ENCODE data around the gene CDH6. TPM values are rescaled to one million over a fixed set of nuclear protein-coding genes. Genes with fewer than 3 reads are reported as not detected.

CDH6 gene
- total and polyA plus RNA-seq, 10 donors, result 0.11 to 2.7 (median 0.60) TPM

GRCh38 chr5:31194892-31195555 lies 1.5 kb downstream of the CDH6 start:
- peaks cover 0 to 20% (median 7%) of the 10 kb centered on the region in 6 donors for H3K4me1 ChIP-seq
- intact Hi-C loops (cut with DNase I; ENCODE audit: low total_unique reads), result no loop called here
- no peak for DNase-seq
- peaks cover 0 to 64% (median 36%) of the 10 kb centered on the region in 7 donors for H3K27me3 ChIP-seq (replicated peaks in 1 of 7)
- no peak for TF ChIP-seq POLR2A (IDR thresholded peaks at IDR 0.05)
- TF ChIP-seq CTCF (IDR thresholded peaks at IDR 0.05 in 8 of 11, conservative IDR thresholded peaks at IDR 0.05 in 3 of 11), result no peak
- TF ChIP-seq POLR2AphosphoS5 (IDR thresholded peaks at IDR 0.05), result no peak
- peak overlapping the region in 4 of 8 donors; percentile 23 to 54 (median 34) for H3K4me3 ChIP-seq
- H3K27ac ChIP-seq, result no peak overlapping the region
- no peaks in the 10 kb centered on the region for H3K9me3 ChIP-seq
- H3K36me3 ChIP-seq, result no peaks in the 10 kb centered on the region
- WGBS, 5 donors, result 32 to 45% (median 38%) methylated on average over 5 of the region's 5 CpGs

GRCh38 chr5:31196309-31196708 lies 2.8 kb downstream of the CDH6 start:
- 21 to 50% (median 43%) methylated on average over 2 of the region's 2 CpGs for WGBS, 5 donors
- no peak for TF ChIP-seq POLR2AphosphoS5 (IDR thresholded peaks at IDR 0.05)
- no peak for TF ChIP-seq CTCF (IDR thresholded peaks at IDR 0.05 in 8 of 11, conservative IDR thresholded peaks at IDR 0.05 in 3 of 11)
- no peak for TF ChIP-seq POLR2A (IDR thresholded peaks at IDR 0.05)
- Histone ChIP-seq H3K4me3 (no peak overlapping the region), H3K4me1 (peaks cover 0 to 20% (median 7%) of the 10 kb centered on the region in 6 donors), H3K36me3 (no peaks in the 10 kb centered on the region), H3K27ac (no peak overlapping the region), H3K27me3 (replicated peaks in 1 of 7) (peaks cover 0 to 59% (median 36%) of the 10 kb centered on the region in 7 donors), H3K9me3 (no peaks in the 10 kb centered on the region)
- intact Hi-C loops (cut with DNase I; ENCODE audit: low total_unique reads), result no loop called here
- no peak for DNase-seq

- Histone ChIP-seq H3K4me3 (no peak overlapping the region), H3K27ac (no peak overlapping the region), H3K27me3 (replicated peaks in 1 of 7) (peaks cover 0 to 53% (median 36%) of the 10 kb centered on the region in 7 donors), H3K36me3 (no peaks in the 10 kb centered on the region), H3K9me3 (no peaks in the 10 kb centered on the region), H3K4me1 (peaks cover 0 to 20% (median 7%) of the 10 kb centered on the region in 6 donors)
- DNase-seq, result no peak
- TF ChIP-seq CTCF (IDR thresholded peaks at IDR 0.05 in 8 of 11, conservative IDR thresholded peaks at IDR 0.05 in 3 of 11) (no peak), POLR2A (IDR thresholded peaks at IDR 0.05) (no peak), POLR2AphosphoS5 (IDR thresholded peaks at IDR 0.05) (no peak)
- WGBS, 5 donors, result 23 to 58% (median 31%) methylated on average over 1 of the region's 1 CpG
- intact Hi-C loops (cut with DNase I; ENCODE audit: low total_unique reads), result no loop called here
These were observed 3.7 kb downstream of the CDH6 start for GRCh38 chr5:31197183-31197582.

- Histone ChIP-seq H3K27me3 (replicated peaks in 1 of 7) (no peaks in the 10 kb centered on the region), H3K27ac (no peak overlapping the region), H3K4me1 (no peaks in the 10 kb centered on the region), H3K36me3 (no peaks in the 10 kb centered on the region), H3K9me3 (no peaks in the 10 kb centered on the region), H3K4me3 (no peak overlapping the region)
- no peak for TF ChIP-seq POLR2AphosphoS5 (IDR thresholded peaks at IDR 0.05)
- no peak for TF ChIP-seq POLR2A (IDR thresholded peaks at IDR 0.05)
- TF ChIP-seq CTCF (IDR thresholded peaks at IDR 0.05 in 8 of 11, conservative IDR thresholded peaks at IDR 0.05 in 3 of 11), result no peak
- 63 to 76% (median 66%) methylated on average over 1 of the region's 1 CpG for WGBS, 5 donors
- intact Hi-C loops (cut with DNase I; ENCODE audit: low total_unique reads), result no loop called here
- no peak for DNase-seq
These were observed 11.5 kb downstream of the CDH6 start for GRCh38 chr5:31204958-31205357.

All from spleen (tissue), 11 donors.